ENCODE data around the gene MAN1A1.

MAN1A1 gene

GRCh38 chr6:119323931-119324330, 25.6 kb downstream of the MAN1A1 start:
- Histone ChIP-seq H4K91ac (ENCODE audit: low read depth, low read length, poor library complexity) (no peak overlapping the region), H3K4me3 (ENCODE audit: low read length in 2 of 2) (no peak overlapping the region), H2BK12ac (ENCODE audit: low read length) (no peak overlapping the region), H3K79me1 (ENCODE audit: low read depth, low read length) (no peaks in the 10 kb centered on the region), H3K18ac (ENCODE audit: low read length) (no peak overlapping the region), H2BK15ac (ENCODE audit: low read length) (no peak overlapping the region), H2AK5ac (ENCODE audit: low read depth, low read length) (no peak overlapping the region), H3K23ac (ENCODE audit: low read depth, low read length, poor library complexity) (no peak overlapping the region), H2BK5ac (ENCODE audit: low read length) (no peak overlapping the region), H3K27me3 (ENCODE audit: control insufficient read depth in 3 of 3, insufficient read depth in 3 of 3, low read depth in 1 of 3, low read length in 3 of 3) (no peaks in the 10 kb centered on the region), H2BK120ac (ENCODE audit: low read depth, low read length) (no peak overlapping the region), H3K27ac (replicated peaks; ENCODE audit: low read length) (no peak overlapping the region), H4K8ac (ENCODE audit: low read depth, low read length) (no peak overlapping the region), H3K9me3 (replicated peaks in 1 of 2; ENCODE audit: control insufficient read depth in 2 of 2, insufficient read depth in 1 of 2, low read depth in 1 of 2, low read length in 2 of 2) (no peaks in the 10 kb centered on the region), H3K4me1 (ENCODE audit: control insufficient read depth in 2 of 2, insufficient read depth in 1 of 2, low read depth in 1 of 2, low read length in 2 of 2) (peaks cover 0 to 3% of the 10 kb centered on the region in 2 donors), H2AFZ (ENCODE audit: low read length) (no peak overlapping the region), H3K36me3 (replicated peaks in 1 of 2; ENCODE audit: control insufficient read depth in 2 of 2, insufficient read depth in 2 of 2, low read length in 2 of 2) (no peaks in the 10 kb centered on the region), H3K4me2 (ENCODE audit: insufficient read depth, low read length, poor library complexity, severe bottlenecking) (no peak overlapping the region), H3K9ac (ENCODE audit: low read depth, low read length, poor library complexity) (no peak overlapping the region), H3K14ac (ENCODE audit: low read length) (no peak overlapping the region), H3K4ac (ENCODE audit: low read length) (no peak overlapping the region)
- no CpG with 5 or more reads among the region's 1 CpG for WGBS, 2 donors (ENCODE audit: extremely low coverage in 2 of 2, insufficient read length in 2 of 2, insufficient replicate concordance in 1 of 2)
- no peak for DNase-seq (ENCODE audit: low spot score)

GRCh38 chr6:119323478-119323877, 26.1 kb downstream of the MAN1A1 start:
- Histone ChIP-seq H3K9ac (ENCODE audit: low read depth, low read length, poor library complexity) (no peak overlapping the region), H2BK15ac (ENCODE audit: low read length) (no peak overlapping the region), H3K23ac (ENCODE audit: low read depth, low read length, poor library complexity) (no peak overlapping the region), H3K18ac (ENCODE audit: low read length) (no peak overlapping the region), H4K91ac (ENCODE audit: low read depth, low read length, poor library complexity) (no peak overlapping the region), H3K27me3 (ENCODE audit: control insufficient read depth in 3 of 3, insufficient read depth in 3 of 3, low read depth in 1 of 3, low read length in 3 of 3) (no peaks in the 10 kb centered on the region), H3K4me3 (ENCODE audit: low read length in 2 of 2) (no peak overlapping the region), H3K9me3 (replicated peaks in 1 of 2; ENCODE audit: control insufficient read depth in 2 of 2, insufficient read depth in 1 of 2, low read depth in 1 of 2, low read length in 2 of 2) (no peaks in the 10 kb centered on the region), H3K27ac (replicated peaks; ENCODE audit: low read length) (no peak overlapping the region), H2BK120ac (ENCODE audit: low read depth, low read length) (no peak overlapping the region), H3K14ac (ENCODE audit: low read length) (no peak overlapping the region), H3K4me2 (ENCODE audit: insufficient read depth, low read length, poor library complexity, severe bottlenecking) (no peak overlapping the region), H3K79me1 (ENCODE audit: low read depth, low read length) (no peaks in the 10 kb centered on the region), H2BK12ac (ENCODE audit: low read length) (no peak overlapping the region), H3K4me1 (ENCODE audit: control insufficient read depth in 2 of 2, insufficient read depth in 1 of 2, low read depth in 1 of 2, low read length in 2 of 2) (peaks cover 0 to 3% of the 10 kb centered on the region in 2 donors), H3K36me3 (replicated peaks in 1 of 2; ENCODE audit: control insufficient read depth in 2 of 2, insufficient read depth in 2 of 2, low read length in 2 of 2) (no peaks in the 10 kb centered on the region), H2BK5ac (ENCODE audit: low read length) (no peak overlapping the region), H2AFZ (ENCODE audit: low read length) (no peak overlapping the region), H2AK5ac (ENCODE audit: low read depth, low read length) (no peak overlapping the region), H3K4ac (ENCODE audit: low read length) (no peak overlapping the region), H4K8ac (ENCODE audit: low read depth, low read length) (no peak overlapping the region)
- WGBS, 2 donors (ENCODE audit: extremely low coverage in 2 of 2, insufficient read length in 2 of 2, insufficient replicate concordance in 1 of 2) = no CpG with 5 or more reads among the region's 2 CpGs
- DNase-seq (ENCODE audit: low spot score) = no peak

- Histone ChIP-seq H2BK12ac (ENCODE audit: low read length) (no peak overlapping the region), H2BK5ac (ENCODE audit: low read length) (no peak overlapping the region), H3K4me1 (ENCODE audit: control insufficient read depth in 2 of 2, insufficient read depth in 1 of 2, low read depth in 1 of 2, low read length in 2 of 2) (peaks cover 0 to 3% of the 10 kb centered on the region in 2 donors), H3K9ac (ENCODE audit: low read depth, low read length, poor library complexity) (no peak overlapping the region), H3K36me3 (replicated peaks in 1 of 2; ENCODE audit: control insufficient read depth in 2 of 2, insufficient read depth in 2 of 2, low read length in 2 of 2) (no peaks in the 10 kb centered on the region), H3K14ac (ENCODE audit: low read length) (no peak overlapping the region), H2BK15ac (ENCODE audit: low read length) (no peak overlapping the region), H4K8ac (ENCODE audit: low read depth, low read length) (no peak overlapping the region), H3K23ac (ENCODE audit: low read depth, low read length, poor library complexity) (no peak overlapping the region), H3K79me1 (ENCODE audit: low read depth, low read length) (no peaks in the 10 kb centered on the region), H2BK120ac (ENCODE audit: low read depth, low read length) (no peak overlapping the region), H4K91ac (ENCODE audit: low read depth, low read length, poor library complexity) (no peak overlapping the region), H3K4me3 (ENCODE audit: low read length in 2 of 2) (no peak overlapping the region), H3K27ac (replicated peaks; ENCODE audit: low read length) (no peak overlapping the region), H2AFZ (ENCODE audit: low read length) (no peak overlapping the region), H3K18ac (ENCODE audit: low read length) (no peak overlapping the region), H3K4me2 (ENCODE audit: insufficient read depth, low read length, poor library complexity, severe bottlenecking) (no peak overlapping the region), H3K4ac (ENCODE audit: low read length) (no peak overlapping the region), H3K9me3 (replicated peaks in 1 of 2; ENCODE audit: control insufficient read depth in 2 of 2, insufficient read depth in 1 of 2, low read depth in 1 of 2, low read length in 2 of 2) (no peaks in the 10 kb centered on the region), H3K27me3 (ENCODE audit: control insufficient read depth in 3 of 3, insufficient read depth in 3 of 3, low read depth in 1 of 3, low read length in 3 of 3) (no peaks in the 10 kb centered on the region), H2AK5ac (ENCODE audit: low read depth, low read length) (no peak overlapping the region)
- no CpG with 5 or more reads among the region's 5 CpGs for WGBS, 2 donors (ENCODE audit: extremely low coverage in 2 of 2, insufficient read length in 2 of 2, insufficient replicate concordance in 1 of 2)
- DNase-seq (ENCODE audit: low spot score) = no peak
Observed at GRCh38 chr6:119322715-119323350, 26.7 kb downstream of the MAN1A1 start.

- Histone ChIP-seq H3K79me1 (ENCODE audit: low read depth, low read length) (no peaks in the 10 kb centered on the region), H3K9ac (ENCODE audit: low read depth, low read length, poor library complexity) (no peak overlapping the region), H3K27ac (replicated peaks; ENCODE audit: low read length) (no peak overlapping the region), H2AFZ (ENCODE audit: low read length) (no peak overlapping the region), H3K4me1 (ENCODE audit: control insufficient read depth in 2 of 2, insufficient read depth in 1 of 2, low read depth in 1 of 2, low read length in 2 of 2) (peaks cover 0 to 3% of the 10 kb centered on the region in 2 donors), H3K36me3 (replicated peaks in 1 of 2; ENCODE audit: control insufficient read depth in 2 of 2, insufficient read depth in 2 of 2, low read length in 2 of 2) (no peaks in the 10 kb centered on the region), H3K27me3 (ENCODE audit: control insufficient read depth in 3 of 3, insufficient read depth in 3 of 3, low read depth in 1 of 3, low read length in 3 of 3) (no peaks in the 10 kb centered on the region), H3K9me3 (replicated peaks in 1 of 2; ENCODE audit: control insufficient read depth in 2 of 2, insufficient read depth in 1 of 2, low read depth in 1 of 2, low read length in 2 of 2) (no peaks in the 10 kb centered on the region), H3K14ac (ENCODE audit: low read length) (no peak overlapping the region), H2AK5ac (ENCODE audit: low read depth, low read length) (no peak overlapping the region), H3K18ac (ENCODE audit: low read length) (no peak overlapping the region), H3K23ac (ENCODE audit: low read depth, low read length, poor library complexity) (no peak overlapping the region), H3K4me3 (ENCODE audit: low read length in 2 of 2) (peak overlapping the region in 1 of 2 donors; percentile 41), H2BK5ac (ENCODE audit: low read length) (no peak overlapping the region), H2BK12ac (ENCODE audit: low read length) (no peak overlapping the region), H3K4me2 (ENCODE audit: insufficient read depth, low read length, poor library complexity, severe bottlenecking) (no peak overlapping the region), H2BK120ac (ENCODE audit: low read depth, low read length) (no peak overlapping the region), H4K91ac (ENCODE audit: low read depth, low read length, poor library complexity) (no peak overlapping the region), H4K8ac (ENCODE audit: low read depth, low read length) (no peak overlapping the region), H2BK15ac (ENCODE audit: low read length) (no peak overlapping the region), H3K4ac (ENCODE audit: low read length) (no peak overlapping the region)
- no CpG with 5 or more reads among the region's 2 CpGs for WGBS, 2 donors (ENCODE audit: extremely low coverage in 2 of 2, insufficient read length in 2 of 2, insufficient replicate concordance in 1 of 2)
- DNase-seq (ENCODE audit: low spot score) = no peak
Observed at GRCh38 chr6:119322034-119322433, 27.5 kb downstream of the MAN1A1 start.
